HEK293T (cell line): ENCODE measurements around the gene VPS37C.

Source experiments
- CTCF ChIA-PET: fragments of 350-600 bp; formaldehyde crosslinking; extraction: SDS; loops from one replicate; lab custom pipeline; 2021; ENCODE audit warnings: antibody characterized with exemption, inconsistent platforms; lab: Yijun Ruan, JAX
- POLR2A ChIA-PET: fragments of 350-600 bp; formaldehyde crosslinking; extraction: SDS; loops from one replicate; lab custom pipeline; 2020; ENCODE audit warnings: antibody characterized with exemption, inconsistent platforms; lab: Yijun Ruan, JAX
- DNase-seq: peaks from one replicate; pipeline ENCODE4 v3.0.0; 2012; ENCODE audit warnings: mixed read lengths; ENCODE audit errors: extremely low spot score
- ARNT ChIP-seq: fragments of 450-650 bp; IDR thresholded peaks from 2 replicates; pipeline ENCODE4 v1.6.1; 2017; ENCODE audit warnings: mild to moderate bottlenecking
- BHLHE40 ChIP-seq: fragments of 450-650 bp; IDR thresholded peaks from 2 replicates; pipeline ENCODE4 v1.6.1; 2016; ENCODE audit warnings: mild to moderate bottlenecking, moderate library complexity, borderline replicate concordance
- CTBP1 ChIP-seq: fragments of 450-650 bp; IDR thresholded peaks from 2 replicates; pipeline ENCODE4 v1.6.1; 2016; ENCODE audit warnings: borderline replicate concordance
- ELF4 ChIP-seq: fragments of 450-650 bp; IDR thresholded peaks from 2 replicates; pipeline ENCODE4 v1.6.1; 2017; ENCODE audit warnings: antibody characterized with exemption
- FOXA1 ChIP-seq: fragments of 450-650 bp; IDR thresholded peaks from 2 replicates; pipeline ENCODE4 v1.6.1; 2016; ENCODE audit warnings: mild to moderate bottlenecking
- FOXK2 ChIP-seq: fragments of 450-650 bp; IDR thresholded peaks from 2 replicates; pipeline ENCODE4 v1.6.1; 2016; ENCODE audit warnings: mild to moderate bottlenecking
- FOXM1 ChIP-seq: fragments of 450-650 bp; IDR thresholded peaks from 2 replicates; pipeline ENCODE4 v1.6.1; 2017; ENCODE audit warnings: mild to moderate bottlenecking, borderline replicate concordance
- HDGF ChIP-seq: fragments of 450-650 bp; IDR thresholded peaks from 2 replicates; pipeline ENCODE4 v1.6.1; 2017; ENCODE audit warnings: antibody characterized with exemption, borderline replicate concordance
- L3MBTL2 ChIP-seq: fragments of 450-650 bp; conservative IDR thresholded peaks from 2 replicates; pipeline ENCODE4 v1.6.1; 2016; ENCODE audit warnings: mild to moderate bottlenecking
- LEF1 ChIP-seq: fragments of 450-650 bp; IDR thresholded peaks from 2 replicates; pipeline ENCODE4 v1.6.1; 2017; ENCODE audit warnings: mild to moderate bottlenecking, borderline replicate concordance
- NFRKB ChIP-seq: fragments of 450-650 bp; IDR thresholded peaks from 2 replicates; pipeline ENCODE4 v1.6.1; 2016; ENCODE audit warnings: mild to moderate bottlenecking, moderate library complexity
- PKNOX1 ChIP-seq: fragments of 450-650 bp; IDR thresholded peaks from 2 replicates; pipeline ENCODE4 v1.6.1; 2016
- SP1 ChIP-seq: fragments of 450-650 bp; IDR thresholded peaks from 2 replicates; pipeline ENCODE4 v1.6.1; 2017
- SUZ12 ChIP-seq: fragments of 450-650 bp; IDR thresholded peaks from 2 replicates; pipeline ENCODE4 v1.6.1; 2016; ENCODE audit warnings: mild to moderate bottlenecking
- TARDBP ChIP-seq: fragments of 450-650 bp; IDR thresholded peaks from 2 replicates; pipeline ENCODE4 v1.6.1; 2016
- ZNF384 ChIP-seq: fragments of 450-650 bp; IDR thresholded peaks from 2 replicates; pipeline ENCODE4 v1.6.1; 2016

VPS37C gene

GRCh38 chr11:61109671-61110070, 51.6 kb downstream of the VPS37C start:
- ChIA-PET POLR2A (no interaction called here), CTCF (no interaction called here)
- TF ChIP-seq SP1 (no peak), NFRKB (no peak), ZNF384 (no peak), CTBP1 (no peak), FOXA1 (no peak), ARNT (no peak), FOXK2 (no peak), LEF1 (no peak), HDGF (no peak), ELF4 (no peak), BHLHE40 (no peak)
- no peak for DNase-seq

DNA sequence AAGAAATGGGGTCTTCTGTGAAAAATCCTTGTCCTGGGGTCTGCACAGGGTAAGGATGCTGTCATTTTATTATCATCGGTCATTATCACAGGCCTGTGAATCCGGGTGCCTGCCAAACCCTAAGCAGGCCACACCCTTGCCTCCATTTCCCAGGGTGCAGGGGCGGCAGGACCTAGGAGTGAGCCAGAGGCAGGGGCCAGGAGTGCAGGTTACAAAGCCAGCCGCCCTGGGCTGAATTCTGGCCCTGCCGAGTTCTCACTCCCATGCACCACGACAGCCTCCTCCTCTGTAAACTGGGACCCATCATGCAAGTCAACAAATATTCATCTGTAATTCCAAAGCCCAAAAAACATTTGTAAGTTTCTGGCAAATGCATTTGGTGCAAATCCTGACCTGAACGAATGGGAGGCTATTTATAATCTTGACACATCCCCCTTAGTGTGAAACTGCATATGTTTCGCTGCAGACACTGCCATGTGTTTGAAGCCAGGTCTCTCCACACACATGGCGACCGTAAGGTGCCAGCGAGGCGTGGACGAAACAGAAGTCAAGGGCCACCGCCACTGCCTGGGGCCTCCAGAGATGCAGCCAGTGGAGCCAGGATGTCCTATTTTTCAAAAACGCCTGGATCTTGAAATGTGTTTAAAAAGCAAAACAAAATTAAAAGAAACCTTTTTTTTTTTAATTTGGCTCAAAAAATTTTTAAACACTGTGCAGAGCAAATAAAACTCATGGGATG, 52.2 kb downstream of the VPS37C start:
- CTCF ChIA-PET: no interaction called here
- no peak for DNase-seq
- POLR2A ChIA-PET: no interaction called here
- TF ChIP-seq L3MBTL2 (no peak), TARDBP (no peak), BHLHE40 (no peak), SP1 (no peak), FOXM1 (no peak), SUZ12 (no peak), ZNF384 (no peak), NFRKB (no peak), LEF1 (no peak)

GRCh38 chr11:61107888-61108287, 53.3 kb downstream of the VPS37C start:
- POLR2A ChIA-PET: no interaction called here
- no peak for DNase-seq
- no peak for TF ChIP-seq BHLHE40
- TF ChIP-seq NFRKB: no peak
- no peak for TF ChIP-seq FOXA1
- TF ChIP-seq LEF1: no peak
- TF ChIP-seq TARDBP: no peak
- no peak for TF ChIP-seq SP1
- TF ChIP-seq ELF4: no peak
- CTCF ChIA-PET: no interaction called here

- no peak for DNase-seq
- ChIA-PET POLR2A (no interaction called here), CTCF (interaction anchor here (0.6 kb wide), 1 partner anchor 27 kb away, joined by 4 read pairs; no protein-coding TSS in a partner anchor)
- no peak for TF ChIP-seq BHLHE40
- TF ChIP-seq SUZ12: no peak
- TF ChIP-seq FOXK2: no peak
- TF ChIP-seq FOXA1: no peak
- no peak for TF ChIP-seq CTBP1
- TF ChIP-seq TARDBP: no peak
- no peak for TF ChIP-seq ARNT
- TF ChIP-seq L3MBTL2: no peak
- TF ChIP-seq SP1: no peak
- TF ChIP-seq FOXM1: no peak
- TF ChIP-seq PKNOX1: no peak
- no peak for TF ChIP-seq NFRKB
- TF ChIP-seq HDGF: no peak
- TF ChIP-seq ELF4: no peak
- TF ChIP-seq LEF1: no peak
- no peak for TF ChIP-seq ZNF384
Observed at GRCh38 chr11:61106894-61107470, 54.2 kb downstream of the VPS37C start.

DNA sequence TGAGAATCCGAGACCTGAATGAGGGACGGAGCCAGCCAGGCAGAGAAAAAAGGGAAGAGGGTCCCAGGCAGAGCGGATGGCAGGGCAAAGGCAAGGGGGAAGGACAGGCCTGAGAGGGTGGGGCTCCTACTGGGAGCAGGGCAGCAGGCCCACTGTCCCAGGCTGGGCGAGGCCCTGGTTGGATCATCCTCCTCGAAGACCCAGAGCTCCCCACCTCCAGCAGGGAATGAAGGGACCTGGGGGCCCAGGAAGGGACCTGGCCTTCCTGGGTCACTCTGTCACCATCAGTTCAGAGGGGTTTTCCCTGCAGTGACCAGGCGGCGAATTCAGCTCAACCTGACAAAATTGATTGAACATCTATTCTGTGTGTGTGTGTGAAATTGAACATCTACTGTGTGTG, 54.9 kb downstream of the VPS37C start:
- TF ChIP-seq ARNT (no peak), ELF4 (no peak), CTBP1 (no peak), SUZ12 (no peak), LEF1 (no peak), BHLHE40 (no peak), FOXK2 (no peak), L3MBTL2 (no peak), ZNF384 (no peak), NFRKB (no peak)
- POLR2A ChIA-PET: no interaction called here
- DNase-seq: no peak
- CTCF ChIA-PET: no interaction called here

DNA sequence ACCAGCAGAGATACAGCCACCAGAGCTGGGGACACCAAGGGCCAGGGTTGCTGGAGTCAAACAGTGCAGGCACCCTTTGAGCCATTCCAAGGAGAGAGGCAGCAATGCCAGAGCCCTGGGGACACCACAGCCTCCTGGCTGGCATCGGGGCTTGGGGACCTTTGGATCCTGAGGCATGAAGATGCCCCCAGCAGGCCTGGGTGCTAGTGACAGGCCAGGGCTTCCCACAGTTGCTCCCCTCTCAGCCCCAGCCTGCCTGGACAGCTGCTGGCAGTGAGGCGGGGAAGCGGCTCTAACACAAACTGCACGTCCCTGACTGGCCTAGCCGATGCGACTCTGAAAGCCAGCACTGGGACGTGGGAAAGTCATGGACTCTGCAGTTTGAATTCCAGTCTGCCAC, 56.3 kb downstream of the VPS37C start:
- TF ChIP-seq L3MBTL2 (no peak), PKNOX1 (no peak), FOXA1 (no peak), SUZ12 (no peak), CTBP1 (no peak), FOXK2 (no peak)
- CTCF ChIA-PET: interaction anchor here (0.6 kb wide), 1 partner anchor 265 kb away, joined by 3 read pairs; no protein-coding TSS in a partner anchor
- no peak for DNase-seq
- POLR2A ChIA-PET: no interaction called here
